GM20000 (cell line): Measurements from ENCODE around the gene ZNF628.

ENCODE experiments used
- DNase-seq: peaks from one replicate; pipeline ENCODE4 v3.0.0; 2012; ENCODE audit warnings: low spot score
- CTCF ChIP-seq: IDR thresholded peaks from 2 replicates; pipeline ENCODE4 v1.5.1; 2012; ENCODE audit warnings: mild to moderate bottlenecking, control low read depth; ENCODE audit errors: extremely low read depth, missing control alignments

Gene ZNF628

GRCh38 chr19:55504981-55505380 lies 28.6 kb downstream of the ZNF628 start:
- DNase-seq: no peak
- TF ChIP-seq CTCF: no peak

- TF ChIP-seq CTCF: no peak
- DNase-seq: no peak
Observed at GRCh38 chr19:55508120-55508519, 31.7 kb downstream of the ZNF628 start.

GRCh38 chr19:55516878-55517620 lies 40.6 kb downstream of the ZNF628 start:
- TF ChIP-seq CTCF: peak; percentile 73
- peak; percentile 100 for DNase-seq

- no peak for TF ChIP-seq CTCF
- DNase-seq: no peak
Observed at GRCh38 chr19:55519451-55520311, 43.3 kb downstream of the ZNF628 start.

GRCh38 chr19:55520691-55521292 lies 44.4 kb downstream of the ZNF628 start:
- TF ChIP-seq CTCF: no peak

GRCh38 chr19:55525289-55526101 lies 49.1 kb downstream of the ZNF628 start:
- peak; percentile 8 for DNase-seq
- TF ChIP-seq CTCF: no peak

More at GRCh38 chr19:55520691-55521292, 44.4 kb downstream of the ZNF628 start:
- DNase-seq: no peak
